K562 (cell line): Measurements from ENCODE around the gene SH3BGR. TPM values are rescaled to one million over a fixed set of nuclear protein-coding genes. Genes with fewer than 3 reads are reported as not detected.

ENCODE experiments used
- ATAC-seq: fragments of 200-7000 bp; cut with Tn5 transposase; 3 replicates; pipeline ENCODE4 v1.9.1; 2020; ENCODE audit warnings: moderate library complexity
- BruUV-seq: library from RNA; stranded (reverse); fragments of 400-500 nt; replicated peaks from 2 replicates; lab custom pipeline; 2021; lab: Mats Ljungman, UMichigan
- CTCF ChIA-PET: fragments of 300-600 bp; formaldehyde crosslinking; extraction: SDS; loops from one replicate; lab custom pipeline; 2021; ENCODE audit warnings: low intra/inter-chr PET ratio; lab: Yijun Ruan, JAX
- POLR2A ChIA-PET: fragments of 300-600, 350-650 bp; sonication (Branson Sonifier 250); formaldehyde crosslinking; extraction: SDS; loops from one replicate; lab custom pipeline; 2021; ENCODE audit warnings: antibody characterized with exemption, inconsistent platforms; lab: Yijun Ruan, JAX
- DNase-seq, 4 experiments: peaks; one replicate each; pipeline versions ENCODE4 v3.0.0 to v3.0.0-alpha.2; 2011 to 2018; ENCODE audit warnings: low spot score in 3 of 4, mixed read lengths in 3 of 4; ENCODE audit errors: extremely low read depth in 1 of 4
- FAIRE-seq: peaks from 2 replicates; lab custom pipeline; 2011; peaks lifted over from hg19 to GRCh38; lab: Jason Lieb, UNC
- H2AFZ ChIP-seq: 2 replicates; pipeline ENCODE4 v1.6.0; 2011; ENCODE audit warnings: low read depth, low read length, control low read depth, inconsistent platforms
- H3K27ac ChIP-seq: fragments of 200-600 bp; 3 replicates; pipeline ENCODE4 v1.8.0; 2011; ENCODE audit warnings: low read depth, mild to moderate bottlenecking, control low read depth, inconsistent platforms, low read length, moderate library complexity, mixed read lengths; ENCODE audit errors: extremely low read depth
- H3K27me3 ChIP-seq, 2 experiments: fragments of 300-600 bp in 1 of 2; 2 replicates in 1 of 2; 3 replicates in 1 of 2; pipeline versions ENCODE4 v1.6.0 to v1.8.0; 2011; ENCODE audit warnings: inconsistent platforms in 2 of 2, low read length in 2 of 2, mild to moderate bottlenecking in 1 of 2, mixed read lengths in 1 of 2, moderate library complexity in 1 of 2; ENCODE audit not compliant: control insufficient read depth in 2 of 2, insufficient read depth in 2 of 2
- H3K36me3 ChIP-seq: fragments of 300-600 bp; 3 replicates; pipeline ENCODE4 v1.8.0; 2011; ENCODE audit warnings: mild to moderate bottlenecking, low read length, inconsistent platforms; ENCODE audit not compliant: control insufficient read depth, insufficient read depth
- H3K4me1 ChIP-seq, 2 experiments: fragments of 200-600 bp in 1 of 2; replicated peaks in 1 of 2; 2 replicates in 1 of 2; 3 replicates in 1 of 2; pipeline versions ENCODE4 v1.5.1 to v1.8.0; 2011; ENCODE audit warnings: inconsistent platforms in 2 of 2, low read length in 2 of 2, mild to moderate bottlenecking in 1 of 2, mixed read lengths in 1 of 2, moderate library complexity in 1 of 2; ENCODE audit not compliant: control insufficient read depth in 2 of 2, insufficient read depth in 2 of 2
- H3K4me2 ChIP-seq: 2 replicates; pipeline ENCODE4 v1.6.1; 2011; ENCODE audit warnings: low read length, control low read depth, inconsistent platforms, mixed read lengths; ENCODE audit not compliant: insufficient read depth
- H3K4me3 ChIP-seq: fragments of 200-600 bp; sonication (generic), shearing (Covaris generic); 2 replicates; pipeline ENCODE4 v1.5.1; 2016; ENCODE audit warnings: control low read depth, inconsistent platforms
- H3K79me2 ChIP-seq: fragments of 200-600 bp; 3 replicates; pipeline ENCODE4 v1.8.0; 2011; ENCODE audit warnings: low read length, inconsistent platforms; ENCODE audit not compliant: control insufficient read depth, insufficient read depth
- H3K9ac ChIP-seq, 2 experiments: 2 replicates each; pipeline versions ENCODE4 v1.6.0 to v1.6.1; 2011; ENCODE audit warnings: low read depth in 2 of 2, low read length in 2 of 2, control low read depth in 1 of 2, inconsistent platforms in 1 of 2, mild to moderate bottlenecking in 1 of 2, mixed read lengths in 1 of 2; ENCODE audit not compliant: insufficient read depth in 1 of 2
- H3K9me1 ChIP-seq: one replicate; pipeline ENCODE4 v1.6.0; 2011; ENCODE audit warnings: inconsistent platforms, mild to moderate bottlenecking, low read length, moderate library complexity; ENCODE audit not compliant: control insufficient read depth, insufficient read depth
- H3K9me3 ChIP-seq: replicated peaks from 2 replicates; pipeline ENCODE4 v1.5.1; 2011; ENCODE audit warnings: low read depth, low read length, inconsistent platforms; ENCODE audit not compliant: control insufficient read depth, insufficient read depth
- H4K20me1 ChIP-seq: replicated peaks from 2 replicates; pipeline ENCODE4 v1.6.1; 2011; ENCODE audit warnings: low read length, inconsistent platforms, mixed read lengths; ENCODE audit not compliant: control insufficient read depth, insufficient read depth
- CBX2 ChIP-seq: fragments of 200-600 bp; sonication (generic); IDR thresholded peaks from one replicate; pipeline ENCODE4 v1.6.1; 2012; ENCODE audit warnings: mild to moderate bottlenecking, low read length, inconsistent platforms; ENCODE audit not compliant: insufficient read depth, poor library complexity, severe bottlenecking
- EP400 ChIP-seq: fragments of 450-650 bp; IDR thresholded peaks from 2 replicates; pipeline ENCODE4 v1.6.1; 2017; ENCODE audit warnings: antibody characterized with exemption, mild to moderate bottlenecking, moderate library complexity
- NR3C1 ChIP-seq: sonication (generic); formaldehyde crosslinking; IDR thresholded peaks from 2 replicates; pipeline ENCODE4 v1.8.1; 2022; ENCODE audit warnings: missing genetic modification reagents
- PCBP1 ChIP-seq: fragments of 200-400 bp; formaldehyde crosslinking; IDR thresholded peaks from 2 replicates; pipeline ENCODE4 v1.6.1; 2018; ENCODE audit warnings: mild to moderate bottlenecking, low read depth, low read length; ENCODE audit not compliant: poor library complexity, severe bottlenecking
- RBM39 ChIP-seq: fragments of 200-400 bp; formaldehyde crosslinking; optimal IDR thresholded peaks from 2 replicates; pipeline ENCODE3; 2018; ENCODE audit warnings: low read depth, low read length
- THRAP3 ChIP-seq: fragments of 450-650 bp; IDR thresholded peaks from 2 replicates; pipeline ENCODE4 v1.6.1; 2016; ENCODE audit warnings: mild to moderate bottlenecking, inconsistent platforms, borderline replicate concordance
- ZNF282 ChIP-seq: sonication (generic); formaldehyde crosslinking; IDR thresholded peaks from 2 replicates; pipeline ENCODE4 v1.8.1; 2023; ENCODE audit warnings: missing genetic modification reagents
- WGBS: fragments of 100-300 bp; shearing (Covaris generic); methylation state at CpG from one replicate; pipeline ENCODE4 v1.1.6; 2016; ENCODE audit warnings: low coverage, mixed read lengths; ENCODE audit not compliant: insufficient coverage; ENCODE audit errors: missing lambda C conversion rate; 5-methylcytosine and 5-hydroxymethylcytosine counted together
- in situ Hi-C: fragments of 300-500 bp; cut with MboI; formaldehyde crosslinking; loops from 4 replicates; pipeline ENCODE4 v1.15.0; 2018; ENCODE audit warnings: inconsistent platforms, mixed read lengths
- intact Hi-C: fragments of 100-400 bp; cut with micrococcal nuclease; formaldehyde crosslinking; loops from 2 replicates; pipeline ENCODE4 v1.14.2; 2022
- polyA plus RNA-seq, 8 experiments: library from polyadenylated mRNA; depleted of rRNA in 4 of 8; stranded (reverse) in 5 of 8; unstranded in 3 of 8; fragments of >200 nt; fragmentation: Nextera tagmentation in 2 of 8; fragmentation: Illumina TruSeq in 1 of 8; extraction: Ambion mirVana in 2 of 8; extraction: Trizol in 1 of 8; gene quantifications; 2 replicates each; pipeline versions ENCODE4 v1.2.1 to v1.2.3, GENCODE V29; 2011 to 2014; ENCODE audit warnings: inconsistent platforms in 1 of 8, missing spikeins in 1 of 8
- total RNA-seq, 7 experiments: library from RNA; depleted of rRNA in 6 of 7; stranded (reverse); fragments of >200 nt in 6 of 7; fragmentation: Illumina TruSeq in 2 of 7; extraction: Trizol in 2 of 7; gene quantifications; 2 replicates each; pipeline versions ENCODE4 v1.2.1 to v1.2.3, GENCODE V29; 2011 to 2021; ENCODE audit warnings: low replicate concordance in 1 of 7
- TF ChIP-seq, protein P1 (sequence below): fragments of 450-650 bp; IDR thresholded peaks from 2 replicates; pipeline ENCODE4 v1.6.1; 2016; ENCODE audit warnings: low read depth
- TF ChIP-seq, protein P2 (sequence below): sonication (generic); formaldehyde crosslinking; IDR thresholded peaks from 2 replicates; pipeline ENCODE4 v1.8.0; 2022; ENCODE audit warnings: missing genetic modification reagents, mild to moderate bottlenecking, borderline replicate concordance

SH3BGR gene
- total and polyA plus RNA-seq, 9 of the 15 experiments (the other 6 are each of a cell fraction or from before 2014, with no cell fraction given), result 6.6 to 42.9 (median 25.6) TPM

DNA sequence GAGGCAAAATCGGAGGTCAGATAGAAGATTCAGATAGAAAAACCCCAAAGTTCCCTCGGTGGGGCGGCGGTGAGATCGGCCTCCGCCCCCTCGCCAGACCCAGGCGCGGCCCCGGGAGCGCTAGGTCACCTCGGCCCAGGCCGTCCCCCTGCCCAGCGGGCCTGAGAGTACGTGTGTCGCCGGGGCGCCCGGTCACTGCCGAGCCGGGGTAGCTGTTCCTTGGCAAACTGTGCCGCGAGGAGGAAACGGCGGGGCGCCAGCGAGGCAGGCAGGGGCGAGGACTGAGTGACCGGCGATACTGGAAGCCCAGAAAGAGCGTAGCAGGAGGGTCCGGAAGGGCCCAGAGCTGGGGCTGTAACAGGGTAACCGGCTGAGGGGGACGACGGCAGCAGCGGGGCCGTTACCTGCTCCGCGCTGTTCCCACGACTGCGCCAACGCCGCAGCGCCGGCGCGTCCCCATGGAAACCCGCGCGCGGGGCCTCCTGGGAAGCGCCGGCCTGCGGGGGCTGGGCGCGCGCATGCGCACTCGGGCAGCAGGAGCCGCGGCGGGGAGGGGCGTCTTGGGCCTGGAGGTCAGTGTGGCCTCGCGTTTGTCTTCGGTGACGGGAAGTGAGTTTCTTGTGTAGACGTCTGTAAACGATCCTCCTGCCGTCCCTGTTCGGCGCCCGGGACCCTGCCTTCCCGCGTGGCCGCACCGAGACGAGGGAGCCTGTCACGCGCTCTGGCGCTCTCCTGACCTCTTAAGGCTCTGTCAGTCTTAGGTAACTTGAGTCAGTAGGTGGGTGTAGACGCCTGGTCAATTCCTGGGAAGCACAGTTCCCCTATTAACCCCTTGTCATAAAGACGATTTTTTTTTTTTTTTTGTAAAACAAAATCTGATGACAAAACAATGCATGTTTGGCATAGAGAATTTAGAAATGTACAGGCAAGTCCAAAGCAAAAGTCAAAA is 6.2 kb upstream of the SH3BGR start, which contains the start of gene LCA5L:
TSS of gene LCA5L (minus strand) at position 458 of the 949 bp plus-strand sequence. CDS start 17,285 bp downstream, outside the sequence.
- peak within 1 kb of the TSS; percentile 87 to 93 for H3K9ac ChIP-seq
- H3K27me3 ChIP-seq, result no peaks in the 10 kb centered on the region
- H3K79me2 ChIP-seq, result peaks cover 8% of the 10 kb centered on the region; the same call in 1 of the 3 replicates
- peaks cover 25% of the 10 kb centered on the region in 2 experiments for H3K4me1 ChIP-seq
- ChIA-PET CTCF (interaction anchor here (0.6 kb wide), 1 partner anchor 130 kb away, joined by 3 read pairs; no protein-coding TSS in a partner anchor), POLR2A (interaction anchor here (0.6 to 3.4 kb wide), 10 partner anchors 10 to 261 kb away, joined by 3 to 14 read pairs (median 4); no protein-coding TSS in a partner anchor)
- under 1% methylated on average over 83 of the region's 83 CpGs for WGBS
- peak; percentile 89 for ATAC-seq
- H3K36me3 ChIP-seq, result no peaks in the 10 kb centered on the region
- intact Hi-C loops, result loop anchor here (5.0 kb wide), 1 partner anchor 272 kb away; no protein-coding TSS in a partner anchor
- H3K9me3 ChIP-seq, result no peaks in the 10 kb centered on the region
- H4K20me1 ChIP-seq, result no peaks in the 10 kb centered on the region
- H3K9me1 ChIP-seq, result no peaks in the 10 kb centered on the region
- peak within 1 kb of the TSS; percentile 94 for H2AFZ ChIP-seq
- BruUV-seq, result TSS peak; percentile 91
- H3K4me3 ChIP-seq, result peak within 1 kb of the TSS; percentile 87
- DNase-seq, result peak; percentile 97 to 100 (median 100)
- peak within 1 kb of the TSS; percentile 95 for H3K27ac ChIP-seq
- in situ Hi-C loops, result no loop called here
- H3K4me2 ChIP-seq, result peak within 1 kb of the TSS; percentile 92
- FAIRE-seq, result peak; percentile 83
- peak; percentile 69; the same call in 1 of the 2 replicates for TF ChIP-seq NR3C1 (CRISPR knock-in tag)
- no peak for TF ChIP-seq CBX2
- TF ChIP-seq, protein P1, sequence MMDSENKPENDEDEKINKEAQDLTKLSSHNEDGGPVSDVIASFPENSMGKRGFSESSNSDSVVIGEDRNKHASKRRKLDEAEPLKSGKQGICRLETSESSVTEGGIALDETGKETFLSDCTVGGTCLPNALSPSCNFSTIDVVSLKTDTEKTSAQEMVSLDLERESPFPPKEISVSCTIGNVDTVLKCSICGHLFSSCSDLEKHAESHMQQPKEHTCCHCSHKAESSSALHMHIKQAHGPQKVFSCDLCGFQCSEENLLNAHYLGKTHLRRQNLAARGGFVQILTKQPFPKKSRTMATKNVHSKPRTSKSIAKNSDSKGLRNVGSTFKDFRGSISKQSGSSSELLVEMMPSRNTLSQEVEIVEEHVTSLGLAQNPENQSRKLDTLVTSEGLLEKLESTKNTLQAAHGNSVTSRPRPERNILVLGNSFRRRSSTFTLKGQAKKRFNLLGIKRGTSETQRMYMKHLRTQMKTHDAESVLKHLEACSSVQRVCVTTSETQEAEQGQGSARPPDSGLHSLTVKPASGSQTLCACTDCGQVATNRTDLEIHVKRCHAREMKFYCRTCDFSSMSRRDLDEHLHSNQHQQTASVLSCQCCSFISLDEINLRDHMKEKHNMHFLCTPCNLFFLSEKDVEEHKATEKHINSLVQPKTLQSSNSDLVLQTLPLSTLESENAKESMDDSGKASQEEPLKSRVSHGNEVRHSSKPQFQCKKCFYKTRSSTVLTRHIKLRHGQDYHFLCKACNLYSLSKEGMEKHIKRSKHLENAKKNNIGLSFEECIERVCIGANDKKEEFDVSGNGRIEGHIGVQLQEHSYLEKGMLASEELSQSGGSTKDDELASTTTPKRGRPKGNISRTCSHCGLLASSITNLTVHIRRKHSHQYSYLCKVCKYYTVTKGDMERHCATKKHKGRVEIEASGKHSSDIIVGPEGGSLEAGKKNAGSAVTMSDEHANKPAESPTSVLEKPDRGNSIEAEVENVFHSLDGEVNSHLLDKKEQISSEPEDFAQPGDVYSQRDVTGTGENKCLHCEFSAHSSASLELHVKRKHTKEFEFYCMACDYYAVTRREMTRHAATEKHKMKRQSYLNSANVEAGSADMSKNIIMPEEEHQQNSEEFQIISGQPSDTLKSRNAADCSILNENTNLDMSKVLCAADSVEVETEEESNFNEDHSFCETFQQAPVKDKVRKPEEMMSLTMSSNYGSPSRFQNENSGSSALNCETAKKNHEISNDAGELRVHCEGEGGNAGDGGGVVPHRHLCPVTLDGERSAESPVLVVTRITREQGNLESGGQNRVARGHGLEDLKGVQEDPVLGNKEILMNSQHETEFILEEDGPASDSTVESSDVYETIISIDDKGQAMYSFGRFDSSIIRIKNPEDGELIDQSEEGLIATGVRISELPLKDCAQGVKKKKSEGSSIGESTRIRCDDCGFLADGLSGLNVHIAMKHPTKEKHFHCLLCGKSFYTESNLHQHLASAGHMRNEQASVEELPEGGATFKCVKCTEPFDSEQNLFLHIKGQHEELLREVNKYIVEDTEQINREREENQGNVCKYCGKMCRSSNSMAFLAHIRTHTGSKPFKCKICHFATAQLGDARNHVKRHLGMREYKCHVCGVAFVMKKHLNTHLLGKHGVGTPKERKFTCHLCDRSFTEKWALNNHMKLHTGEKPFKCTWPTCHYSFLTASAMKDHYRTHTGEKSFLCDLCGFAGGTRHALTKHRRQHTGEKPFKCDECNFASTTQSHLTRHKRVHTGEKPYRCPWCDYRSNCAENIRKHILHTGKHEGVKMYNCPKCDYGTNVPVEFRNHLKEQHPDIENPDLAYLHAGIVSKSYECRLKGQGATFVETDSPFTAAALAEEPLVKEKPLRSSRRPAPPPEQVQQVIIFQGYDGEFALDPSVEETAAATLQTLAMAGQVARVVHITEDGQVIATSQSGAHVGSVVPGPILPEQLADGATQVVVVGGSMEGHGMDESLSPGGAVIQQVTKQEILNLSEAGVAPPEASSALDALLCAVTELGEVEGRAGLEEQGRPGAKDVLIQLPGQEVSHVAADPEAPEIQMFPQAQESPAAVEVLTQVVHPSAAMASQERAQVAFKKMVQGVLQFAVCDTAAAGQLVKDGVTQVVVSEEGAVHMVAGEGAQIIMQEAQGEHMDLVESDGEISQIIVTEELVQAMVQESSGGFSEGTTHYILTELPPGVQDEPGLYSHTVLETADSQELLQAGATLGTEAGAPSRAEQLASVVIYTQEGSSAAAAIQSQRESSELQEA, result no peak
- peak; percentile 92 for TF ChIP-seq EP400
- TF ChIP-seq ZNF282 (CRISPR knock-in tag), result peak; percentile 90; the same call in 1 of the 2 replicates
- TF ChIP-seq RBM39, result no peak
- TF ChIP-seq, protein P2, sequence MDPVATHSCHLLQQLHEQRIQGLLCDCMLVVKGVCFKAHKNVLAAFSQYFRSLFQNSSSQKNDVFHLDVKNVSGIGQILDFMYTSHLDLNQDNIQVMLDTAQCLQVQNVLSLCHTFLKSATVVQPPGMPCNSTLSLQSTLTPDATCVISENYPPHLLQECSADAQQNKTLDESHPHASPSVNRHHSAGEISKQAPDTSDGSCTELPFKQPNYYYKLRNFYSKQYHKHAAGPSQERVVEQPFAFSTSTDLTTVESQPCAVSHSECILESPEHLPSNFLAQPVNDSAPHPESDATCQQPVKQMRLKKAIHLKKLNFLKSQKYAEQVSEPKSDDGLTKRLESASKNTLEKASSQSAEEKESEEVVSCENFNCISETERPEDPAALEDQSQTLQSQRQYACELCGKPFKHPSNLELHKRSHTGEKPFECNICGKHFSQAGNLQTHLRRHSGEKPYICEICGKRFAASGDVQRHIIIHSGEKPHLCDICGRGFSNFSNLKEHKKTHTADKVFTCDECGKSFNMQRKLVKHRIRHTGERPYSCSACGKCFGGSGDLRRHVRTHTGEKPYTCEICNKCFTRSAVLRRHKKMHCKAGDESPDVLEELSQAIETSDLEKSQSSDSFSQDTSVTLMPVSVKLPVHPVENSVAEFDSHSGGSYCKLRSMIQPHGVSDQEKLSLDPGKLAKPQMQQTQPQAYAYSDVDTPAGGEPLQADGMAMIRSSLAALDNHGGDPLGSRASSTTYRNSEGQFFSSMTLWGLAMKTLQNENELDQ (CRISPR knock-in tag), result 0 out of 2 replicates have a peak, but pooled peaks have one; percentile 76
- TF ChIP-seq PCBP1, result no peak
- no peak for TF ChIP-seq THRAP3
